Keratinocyte (primary cell): ENCODE measurements around the gene AP2A1. TPM values are rescaled to one million over a fixed set of nuclear protein-coding genes. Genes with fewer than 3 reads are reported as not detected.

Source experiments
- DNase-seq: peaks from one replicate; pipeline ENCODE4 v3.0.0-alpha.2; 2011; ENCODE audit warnings: low read depth, missing footprints, low spot score
- FAIRE-seq: peaks from 2 replicates; lab custom pipeline; 2011; peaks lifted over from hg19 to GRCh38; lab: Jason Lieb, UNC
- H2AFZ ChIP-seq: 2 replicates; pipeline ENCODE4 v1.6.0; 2012; ENCODE audit warnings: low read length, control low read depth, inconsistent platforms; ENCODE audit not compliant: control insufficient read depth
- H3K27ac ChIP-seq: 2 replicates; pipeline ENCODE4 v1.5.1; 2011; ENCODE audit warnings: low read length; ENCODE audit not compliant: control insufficient read depth, insufficient read depth
- H3K27me3 ChIP-seq: 3 replicates; pipeline ENCODE4 v1.6.0; 2011; ENCODE audit warnings: low read length; ENCODE audit not compliant: control insufficient read depth, insufficient read depth; ENCODE audit errors: extremely low read depth
- H3K36me3 ChIP-seq, 2 experiments: 2 replicates in 1 of 2; 3 replicates in 1 of 2; pipeline ENCODE4 v1.5.1; 2011; ENCODE audit warnings: low read length in 2 of 2, mild to moderate bottlenecking in 1 of 2; ENCODE audit not compliant: control insufficient read depth in 2 of 2, insufficient read depth in 2 of 2; ENCODE audit errors: extremely low read depth in 1 of 2
- H3K4me1 ChIP-seq: 3 replicates; pipeline ENCODE4 v1.5.1; 2011; ENCODE audit warnings: low read length; ENCODE audit not compliant: control insufficient read depth, insufficient read depth; ENCODE audit errors: extremely low read depth
- H3K4me2 ChIP-seq: 3 replicates; pipeline ENCODE4 v1.6.0; 2011; ENCODE audit warnings: low read depth, low read length; ENCODE audit not compliant: control insufficient read depth, insufficient read depth; ENCODE audit errors: extremely low read depth
- H3K4me3 ChIP-seq, 3 experiments: fragments of 200-600 bp in 1 of 3; sonication (generic) in 1 of 3; 2 replicates in 2 of 3; 3 replicates in 1 of 3; pipeline ENCODE4 v1.5.1; 2011 to 2016; ENCODE audit warnings: low read length in 3 of 3, mild to moderate bottlenecking in 3 of 3, control low read depth in 2 of 3, inconsistent platforms in 1 of 3, low read depth in 1 of 3, mixed read lengths in 1 of 3, mixed run types in 1 of 3, moderate library complexity in 1 of 3; ENCODE audit not compliant: control insufficient read depth in 2 of 3, insufficient read depth in 2 of 3; ENCODE audit errors: extremely low read depth in 1 of 3
- H3K79me2 ChIP-seq: 2 replicates; pipeline ENCODE4 v1.6.0; 2012; ENCODE audit warnings: low read length; ENCODE audit not compliant: control insufficient read depth, insufficient read depth
- H3K9ac ChIP-seq: 3 replicates; pipeline ENCODE4 v1.6.0; 2011; ENCODE audit warnings: low read length; ENCODE audit not compliant: control insufficient read depth, insufficient read depth; ENCODE audit errors: extremely low read depth
- H3K9me1 ChIP-seq: 3 replicates; pipeline ENCODE4 v1.6.0; 2011; ENCODE audit warnings: low read length; ENCODE audit not compliant: control insufficient read depth, insufficient read depth; ENCODE audit errors: extremely low read depth
- H3K9me3 ChIP-seq: 2 replicates; pipeline ENCODE4 v1.5.1; 2012; ENCODE audit warnings: low read depth, low read length; ENCODE audit not compliant: control insufficient read depth
- H4K20me1 ChIP-seq: 3 replicates; pipeline ENCODE4 v1.6.0; 2011; ENCODE audit warnings: low read length; ENCODE audit not compliant: control insufficient read depth, insufficient read depth; ENCODE audit errors: extremely low read depth
- CTCF ChIP-seq, 3 experiments: IDR thresholded peaks in 1 of 3; conservative IDR thresholded peaks in 1 of 3; optimal IDR thresholded peaks in 1 of 3; 2 replicates in 2 of 3; 3 replicates in 1 of 3; pipeline versions ENCODE3 to v1.5.1; 2011; ENCODE audit warnings: low read length in 3 of 3, mild to moderate bottlenecking in 3 of 3, moderate library complexity in 2 of 3, control low read depth in 1 of 3, inconsistent platforms in 1 of 3; ENCODE audit not compliant: insufficient read depth in 2 of 3; ENCODE audit errors: extremely low read depth in 1 of 3
- EZH2 ChIP-seq: IDR thresholded peaks from one replicate; pipeline ENCODE4 v1.6.1; 2012; ENCODE audit warnings: inconsistent platforms, mild to moderate bottlenecking, low read length, moderate library complexity
- dilution Hi-C: fragments of 300-500 bp; cut with MboI; formaldehyde crosslinking; loops from one replicate; pipeline ENCODE4 v1.7.0; 2020; ENCODE audit warnings: low sequenced_read_pairs; ENCODE audit not compliant: extremely low pct_ligation_motif_present
- polyA plus RNA-seq, 5 experiments: library from polyadenylated mRNA; depleted of rRNA in 3 of 5; stranded (reverse) in 3 of 5; stranded (forward) in 1 of 5; unstranded in 1 of 5; fragments of >200 nt; gene quantifications; 1 replicate in 1 of 5; 2 replicates in 3 of 5; 3 replicates in 1 of 5; pipeline versions ENCODE4 v1.2.1 to v1.2.3, GENCODE V29; 2011 to 2012; ENCODE audit warnings: missing spikeins in 2 of 5, low read depth in 1 of 5, low replicate concordance in 1 of 5

AP2A1 gene
- polyA plus RNA-seq, 1 donor (not counting 4 experiments of a cell fraction or from before 2014, with no cell fraction given), result 36.7 TPM

- Histone ChIP-seq H3K4me3 (peak overlapping the region in 1 of 3 experiments; percentile 88), H3K9me3 (no peaks in the 10 kb centered on the region), H4K20me1 (peaks cover 5% of the 10 kb centered on the region), H2AFZ (no peak overlapping the region), H3K36me3 (no peaks in the 10 kb centered on the region), H3K4me1 (peaks cover 26% of the 10 kb centered on the region), H3K9me1 (no peaks in the 10 kb centered on the region), H3K79me2 (peaks cover 22% of the 10 kb centered on the region), H3K9ac (peak overlapping the region; percentile 94), H3K27ac (no peak overlapping the region), H3K4me2 (peak overlapping the region; percentile 92), H3K27me3 (no peaks in the 10 kb centered on the region)
- dilution Hi-C loops, result no loop called here
- TF ChIP-seq CTCF (optimal IDR thresholded peaks at IDR 0.05 in 1 of 3, IDR thresholded peaks at IDR 0.05 in 1 of 3, conservative IDR thresholded peaks at IDR 0.05 in 1 of 3; ENCODE audit: extremely low read depth in 1 of 3, insufficient read depth in 2 of 3, low read length in 3 of 3) (no peak), EZH2 (no peak)
- no peak for FAIRE-seq
- DNase-seq, result no peak
Measured at GRCh38 chr19:49849433-49850220, 82.8 kb downstream of the AP2A1 start.

GRCh38 chr19:49850221-49850486, 83.4 kb downstream of the AP2A1 start:
- TF ChIP-seq CTCF (optimal IDR thresholded peaks at IDR 0.05 in 1 of 3, IDR thresholded peaks at IDR 0.05 in 1 of 3, conservative IDR thresholded peaks at IDR 0.05 in 1 of 3; ENCODE audit: extremely low read depth in 1 of 3, insufficient read depth in 2 of 3, low read length in 3 of 3) (no peak), EZH2 (no peak)
- FAIRE-seq, result no peak
- Histone ChIP-seq H3K9ac (peak overlapping the region; percentile 94), H3K4me3 (peak overlapping the region; percentile 83 to 94 (median 88)), H3K4me1 (peaks cover 26% of the 10 kb centered on the region), H2AFZ (peak overlapping the region; percentile 71), H3K9me3 (no peaks in the 10 kb centered on the region), H3K4me2 (peak overlapping the region; percentile 92), H3K36me3 (peaks cover 0 to 4% of the 10 kb centered on the region in 2 experiments), H3K27ac (peak overlapping the region; percentile 93), H3K27me3 (no peaks in the 10 kb centered on the region), H3K79me2 (peaks cover 22% of the 10 kb centered on the region), H4K20me1 (peaks cover 5% of the 10 kb centered on the region), H3K9me1 (no peaks in the 10 kb centered on the region)
- no peak for DNase-seq
- dilution Hi-C loops, result no loop called here
